HG02678 (cell line): ENCODE results near the gene SLC22A6.

ENCODE experiments used
- ATAC-seq: cut with Tn5 transposase; IDR thresholded peaks from one replicate; pipeline ENCODE4 v1.9.1; 2021; ENCODE audit warnings: mild to moderate bottlenecking, moderate library complexity; ENCODE audit not compliant: unreplicated experiment

Gene SLC22A6

GRCh38 chr11:62933750-62934495, 50.8 kb downstream of the SLC22A6 start:
- ATAC-seq = no peak

DNA sequence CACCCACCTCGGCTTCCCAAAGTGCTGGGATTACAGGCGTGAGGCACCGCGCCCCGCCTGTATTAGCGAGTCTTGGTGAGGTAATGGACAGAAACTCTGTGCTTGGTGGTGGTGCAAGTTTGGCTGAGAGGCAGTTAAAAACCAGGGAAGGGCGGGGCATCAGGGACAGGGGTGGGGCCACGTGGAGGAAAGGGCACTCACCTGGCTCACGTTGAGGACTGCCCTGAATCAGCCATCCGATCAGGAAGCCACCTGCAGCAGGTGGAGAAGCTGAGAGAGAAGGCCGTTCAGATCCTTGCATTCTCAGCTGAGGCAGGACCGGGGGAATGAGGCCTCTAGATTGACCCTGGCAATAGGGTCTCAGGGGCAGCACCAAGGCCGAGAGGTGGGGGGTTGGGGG, 51.5 kb downstream of the SLC22A6 start:
- ATAC-seq = no peak

GRCh38 chr11:62931499-62932278, 53.1 kb downstream of the SLC22A6 start:
- no peak for ATAC-seq

DNA sequence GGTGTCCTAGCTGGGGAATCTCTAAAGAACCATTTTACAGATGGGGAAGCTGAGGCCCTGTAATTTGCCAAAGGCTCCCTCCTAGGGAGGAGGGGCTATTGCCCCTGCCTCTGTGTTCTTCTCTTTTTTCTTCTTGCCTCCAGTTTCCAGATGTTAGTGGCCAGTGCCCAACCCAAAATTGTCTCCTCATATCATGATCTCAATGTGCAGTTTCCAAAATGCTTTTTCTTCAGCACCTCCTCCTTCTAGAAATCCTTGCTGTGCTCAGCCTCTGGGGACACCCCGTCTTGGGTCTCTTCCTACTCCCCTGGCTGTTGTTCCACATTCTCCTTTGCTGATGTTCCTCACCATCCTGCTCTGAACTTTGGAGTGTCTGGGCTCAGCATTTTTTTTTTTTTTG, 54.1 kb downstream of the SLC22A6 start:
- no peak for ATAC-seq

DNA sequence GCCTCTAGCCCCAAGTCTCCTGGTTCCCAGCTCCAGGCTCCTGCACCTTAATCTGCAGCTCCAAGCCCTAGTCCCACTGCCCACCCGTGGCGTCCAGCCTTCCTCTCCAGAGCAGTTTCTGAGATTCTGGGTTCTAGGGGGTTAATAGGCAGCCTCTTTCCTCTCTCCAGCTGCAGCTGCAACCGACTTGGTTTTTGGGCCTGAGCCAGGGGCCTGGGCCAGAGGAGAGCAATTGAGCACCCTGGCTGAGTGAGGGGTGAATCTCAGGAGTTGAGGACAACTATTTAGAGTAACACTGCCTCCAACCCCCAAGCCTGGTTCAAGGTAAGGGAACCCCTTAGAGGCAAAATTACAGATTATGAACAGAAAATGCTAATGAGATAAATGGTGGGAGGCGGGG, 54.6 kb downstream of the SLC22A6 start:
- no peak for ATAC-seq

- no peak for ATAC-seq
Measured at GRCh38 chr11:62928011-62928410, 56.8 kb downstream of the SLC22A6 start.

DNA sequence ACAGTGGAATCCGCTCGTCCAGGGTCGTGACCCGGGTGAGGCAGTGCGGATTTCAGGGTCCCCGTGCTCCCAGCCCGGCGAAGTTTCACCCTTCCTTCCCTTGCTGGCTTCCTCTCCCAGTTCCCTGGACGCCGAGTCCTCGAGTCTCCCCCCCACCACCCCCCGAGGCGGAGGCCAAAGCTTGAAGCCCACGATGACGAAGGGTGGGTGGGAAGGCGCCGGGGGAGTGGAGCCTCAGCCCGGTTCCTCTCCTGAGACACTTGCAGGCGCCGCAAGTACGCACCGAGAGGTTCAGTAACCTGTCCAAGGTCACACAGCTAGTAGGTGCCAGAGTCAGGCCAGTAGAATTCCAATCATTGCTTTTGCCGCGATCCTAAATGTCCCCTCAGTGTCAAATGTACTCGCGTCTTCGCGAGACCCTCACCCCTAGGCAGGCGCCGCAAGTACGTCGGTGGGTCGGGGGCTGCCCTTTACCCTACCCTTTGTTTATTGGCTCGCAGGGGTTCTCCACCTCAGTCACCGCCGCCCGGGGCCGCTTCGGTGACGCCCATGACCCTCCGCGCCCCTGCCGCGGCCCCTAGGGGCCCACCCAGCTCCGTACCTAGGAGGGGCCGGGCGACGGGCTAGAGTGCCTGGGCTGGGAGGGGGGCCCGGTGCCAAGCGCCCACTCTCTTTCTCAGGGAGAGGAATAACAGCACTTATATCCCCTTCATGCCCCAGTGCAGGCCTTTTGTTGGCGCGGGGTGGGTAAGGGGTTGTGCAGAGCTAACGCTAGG, 57.9 kb downstream of the SLC22A6 start:
- ATAC-seq = no peak
